ENCODE data around the gene REV1. TPM values are rescaled to one million over a fixed set of nuclear protein-coding genes. Genes with fewer than 3 reads are reported as not detected.
"Not testable (repeated sequence)": the region's sequence is repeated elsewhere in the genome, so short reads cannot be mapped to it uniquely, and the experiment has no call there.

The REV1 gene
- polyA plus RNA-seq, 1 experiment: 17.9 TPM

GRCh38 chr2:99471654-99472599, 17.9 kb downstream of the REV1 start:
- TF ChIP-seq, protein P1, sequence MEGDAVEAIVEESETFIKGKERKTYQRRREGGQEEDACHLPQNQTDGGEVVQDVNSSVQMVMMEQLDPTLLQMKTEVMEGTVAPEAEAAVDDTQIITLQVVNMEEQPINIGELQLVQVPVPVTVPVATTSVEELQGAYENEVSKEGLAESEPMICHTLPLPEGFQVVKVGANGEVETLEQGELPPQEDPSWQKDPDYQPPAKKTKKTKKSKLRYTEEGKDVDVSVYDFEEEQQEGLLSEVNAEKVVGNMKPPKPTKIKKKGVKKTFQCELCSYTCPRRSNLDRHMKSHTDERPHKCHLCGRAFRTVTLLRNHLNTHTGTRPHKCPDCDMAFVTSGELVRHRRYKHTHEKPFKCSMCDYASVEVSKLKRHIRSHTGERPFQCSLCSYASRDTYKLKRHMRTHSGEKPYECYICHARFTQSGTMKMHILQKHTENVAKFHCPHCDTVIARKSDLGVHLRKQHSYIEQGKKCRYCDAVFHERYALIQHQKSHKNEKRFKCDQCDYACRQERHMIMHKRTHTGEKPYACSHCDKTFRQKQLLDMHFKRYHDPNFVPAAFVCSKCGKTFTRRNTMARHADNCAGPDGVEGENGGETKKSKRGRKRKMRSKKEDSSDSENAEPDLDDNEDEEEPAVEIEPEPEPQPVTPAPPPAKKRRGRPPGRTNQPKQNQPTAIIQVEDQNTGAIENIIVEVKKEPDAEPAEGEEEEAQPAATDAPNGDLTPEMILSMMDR (IDR thresholded peaks at IDR 0.05; ENCODE audit: insufficient read depth, low read depth, low read length): no peak
- Histone ChIP-seq H3K36me3 (ENCODE audit: control insufficient read depth, insufficient read depth, low read length) (peaks cover 1% of the 10 kb centered on the region; the same call in 1 of the 2 replicates), H3K4me3 (ENCODE audit: low read depth, low read length) (no peak overlapping the region), H3K27me3 (ENCODE audit: control insufficient read depth, insufficient read depth, low read length) (no peaks in the 10 kb centered on the region)
- ChIA-PET CTCF (interaction anchor here (1.0 kb wide), 1 partner anchor 10 kb away, joined by 3 read pairs; no protein-coding TSS in a partner anchor), POLR2A (interaction anchor here (0.5 kb wide), 1 partner anchor 13 kb away, joined by 3 read pairs; no protein-coding TSS in a partner anchor)
- no peak for DNase-seq (ENCODE audit: low read depth)

DNA sequence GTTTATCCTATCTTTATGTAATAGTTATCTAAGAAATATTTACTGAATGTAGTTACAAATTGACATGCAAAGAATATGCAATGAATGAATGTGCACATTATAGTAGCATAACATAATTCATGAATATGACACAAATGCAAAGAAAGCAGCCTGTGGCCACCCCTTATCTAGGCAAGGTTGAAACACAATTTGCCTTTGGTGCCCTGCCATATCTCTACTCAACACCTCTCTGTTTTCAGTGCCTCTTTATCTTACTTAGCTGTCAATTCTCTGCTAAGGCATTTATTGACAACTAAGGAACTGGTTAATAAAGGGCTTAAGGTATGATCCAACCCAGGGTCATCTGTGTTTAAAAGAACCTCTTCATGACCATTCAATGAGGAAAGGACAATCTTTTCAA, 18.9 kb downstream of the REV1 start:
- CTCF ChIA-PET: interaction anchor here (1.0 kb wide), 1 partner anchor 9 kb away, joined by 3 read pairs; no protein-coding TSS in a partner anchor
- H3K4me3 ChIP-seq (ENCODE audit: low read depth, low read length): no peak overlapping the region
- TF ChIP-seq, protein P1 (IDR thresholded peaks at IDR 0.05; ENCODE audit: insufficient read depth, low read depth, low read length): no peak
- DNase-seq (ENCODE audit: low read depth): no peak
- POLR2A ChIA-PET: no interaction called here
- H3K36me3 ChIP-seq (ENCODE audit: control insufficient read depth, insufficient read depth, low read length): peaks cover 1% of the 10 kb centered on the region; the same call in 1 of the 2 replicates
- H3K27me3 ChIP-seq (ENCODE audit: control insufficient read depth, insufficient read depth, low read length): no peaks in the 10 kb centered on the region

DNA sequence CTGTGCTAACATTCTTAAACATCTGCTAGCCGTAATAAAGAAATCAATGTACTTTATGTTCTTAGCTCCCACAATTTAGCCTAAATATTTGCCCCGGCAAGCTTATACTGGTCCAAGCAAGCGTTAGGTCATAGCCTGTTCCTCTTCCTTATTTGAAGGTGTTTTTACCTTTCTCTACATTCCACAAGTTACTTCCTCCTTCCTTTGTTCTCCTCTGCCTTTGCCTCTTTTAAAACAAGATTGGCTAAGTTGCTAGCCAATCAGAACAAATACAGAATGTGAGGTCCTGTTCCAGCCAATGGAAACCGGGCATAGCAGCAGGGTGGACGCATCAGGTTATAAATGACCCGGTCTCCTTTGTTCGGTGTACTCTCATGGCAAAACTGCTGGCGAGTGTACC, 19.4 kb downstream of the REV1 start:
- H3K36me3 ChIP-seq (ENCODE audit: control insufficient read depth, insufficient read depth, low read length); H3K4me3 ChIP-seq (ENCODE audit: low read depth, low read length); CTCF ChIA-PET; H3K27me3 ChIP-seq (ENCODE audit: control insufficient read depth, insufficient read depth, low read length); POLR2A ChIA-PET; DNase-seq (ENCODE audit: low read depth): not testable (repeated sequence)

- CTCF ChIA-PET: no interaction called here
These were observed 20.4 kb downstream of the REV1 start for GRCh38 chr2:99469394-99469793.

DNA sequence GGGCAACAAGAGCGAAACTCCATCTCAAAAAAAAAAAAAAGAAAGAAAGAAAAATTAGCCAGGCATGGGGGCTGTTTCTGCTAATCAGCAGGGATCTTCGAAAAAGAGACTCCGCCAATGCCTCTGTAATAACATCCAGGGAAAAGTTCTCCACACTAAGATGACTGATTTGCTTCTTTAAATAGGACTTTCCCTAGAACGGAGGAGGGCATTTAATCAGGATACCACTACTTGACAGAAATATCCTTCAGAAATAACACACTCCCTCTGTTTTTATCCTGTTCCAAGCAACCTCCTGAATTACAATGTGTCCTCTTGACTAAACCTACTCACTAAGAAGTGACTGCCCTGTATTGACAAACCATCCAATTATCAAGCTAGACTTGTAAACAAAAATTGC, 21.7 kb downstream of the REV1 start:
- H3K36me3 ChIP-seq (ENCODE audit: control insufficient read depth, insufficient read depth, low read length): peaks cover 1% of the 10 kb centered on the region; the same call in 1 of the 2 replicates
- TF ChIP-seq, protein P1 (IDR thresholded peaks at IDR 0.05; ENCODE audit: insufficient read depth, low read depth, low read length): no peak
- no peaks in the 10 kb centered on the region for H3K27me3 ChIP-seq (ENCODE audit: control insufficient read depth, insufficient read depth, low read length)
- ChIA-PET CTCF (no interaction called here), POLR2A (no interaction called here)
- DNase-seq (ENCODE audit: low read depth): no peak
- H3K4me3 ChIP-seq (ENCODE audit: low read depth, low read length): no peak overlapping the region

More at GRCh38 chr2:99469394-99469793, 20.4 kb downstream of the REV1 start:
- TF ChIP-seq, protein P1 (IDR thresholded peaks at IDR 0.05; ENCODE audit: insufficient read depth, low read depth, low read length): no peak
- H3K36me3 ChIP-seq (ENCODE audit: control insufficient read depth, insufficient read depth, low read length): peaks cover 1% of the 10 kb centered on the region; the same call in 1 of the 2 replicates
- H3K4me3 ChIP-seq (ENCODE audit: low read depth, low read length): no peak overlapping the region
- DNase-seq (ENCODE audit: low read depth): no peak
- POLR2A ChIA-PET: no interaction called here
- H3K27me3 ChIP-seq (ENCODE audit: control insufficient read depth, insufficient read depth, low read length): no peaks in the 10 kb centered on the region

Data from BJ (cell line).